Measurements from ENCODE around the gene HID1. TPM values are rescaled to one million over a fixed set of nuclear protein-coding genes. Genes with fewer than 3 reads are reported as not detected.
"Not testable (repeated sequence)": the region's sequence is repeated elsewhere in the genome, so short reads cannot be mapped to it uniquely, and the experiment has no call there.

The HID1 gene
- total RNA-seq, 1 donor from 2014 or later, result 1.2 TPM

DNA sequence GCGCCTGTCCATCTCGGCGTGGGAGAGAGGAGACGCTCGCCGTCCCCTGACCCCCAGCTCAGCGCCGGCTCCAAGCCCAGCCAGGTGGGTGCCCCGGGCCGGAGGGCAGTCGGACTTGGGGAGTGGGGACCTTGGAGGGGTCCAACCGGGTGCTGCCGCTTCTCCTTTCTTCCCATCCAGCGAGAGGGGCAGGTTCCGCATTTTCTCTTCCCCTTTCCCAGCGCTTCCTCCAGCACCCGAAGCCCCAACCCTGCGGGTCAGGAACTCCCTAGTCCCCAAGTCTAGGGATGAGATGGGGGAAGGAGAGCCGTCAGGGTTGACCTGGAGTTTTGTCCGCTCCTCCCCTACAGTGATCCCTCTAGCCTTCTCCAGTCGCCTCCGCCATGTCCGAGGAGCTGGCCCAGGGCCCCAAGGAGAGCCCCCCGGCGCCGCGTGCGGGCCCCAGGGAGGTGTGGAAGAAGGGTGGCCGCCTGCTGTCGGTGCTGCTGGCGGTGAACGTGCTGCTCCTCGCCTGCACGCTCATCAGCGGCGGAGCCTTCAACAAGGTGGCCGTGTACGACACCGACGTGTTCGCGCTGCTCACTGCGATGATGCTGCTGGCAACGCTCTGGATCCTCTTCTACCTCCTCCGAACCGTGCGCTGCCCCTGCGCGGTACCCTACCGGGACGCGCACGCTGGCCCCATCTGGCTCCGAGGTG is 48.2 kb downstream of the HID1 start, which contains the start of gene OTOP2:
TSS of gene OTOP2 (plus strand) at position 24 of the 699 bp plus-strand sequence. CDS start at position 384, 360 bp downstream.
- intact Hi-C loops (cut with micrococcal nuclease), result no loop called here

DNA sequence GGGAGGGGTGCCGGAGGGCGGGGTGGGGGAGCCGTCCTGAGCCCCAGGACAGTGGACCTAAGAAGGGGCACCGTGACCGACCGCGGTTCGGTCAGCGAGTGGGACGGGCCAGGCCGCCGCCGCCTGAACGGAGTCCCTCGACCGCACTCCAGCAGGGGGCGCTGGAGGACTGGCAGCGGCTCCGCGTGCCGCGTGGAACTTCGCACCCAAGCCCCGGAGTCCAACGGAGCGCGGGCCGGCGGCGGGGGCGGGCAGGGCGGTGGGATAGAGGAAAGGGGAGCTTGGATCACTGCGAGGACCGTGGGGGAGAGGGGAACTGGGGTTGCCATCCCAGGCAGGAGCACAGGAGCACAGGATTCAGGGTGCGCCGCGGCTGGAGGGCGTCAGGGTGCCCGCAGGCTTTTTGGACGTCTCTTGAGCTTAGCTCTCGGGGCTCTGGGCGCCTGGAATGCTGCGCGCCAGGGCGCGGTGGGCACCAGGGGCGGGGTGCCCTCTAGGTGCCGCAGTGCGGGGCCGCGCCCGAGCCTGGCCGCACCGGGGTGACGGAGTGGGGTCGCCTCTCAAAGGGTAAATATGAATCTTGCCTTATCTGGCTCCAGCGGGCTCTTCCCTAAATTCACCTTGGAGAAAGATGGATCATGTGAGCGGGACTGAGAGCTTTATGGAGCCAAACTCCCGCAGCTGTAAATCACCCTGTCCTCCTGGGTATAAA is 48.9 kb downstream of the HID1 start:
- intact Hi-C loops (cut with micrococcal nuclease), result loop anchor here (1.0 kb wide), 1 partner anchor 35 kb away; no protein-coding TSS in a partner anchor

GRCh38 chr17:74922694-74923537 is 49.6 kb downstream of the HID1 start, which contains the start of gene USH1G:
USH1G (minus strand) TSS chr17:74923255; CDS start chr17:74923073, 182 bp downstream.
- intact Hi-C loops (cut with micrococcal nuclease), result loop anchor here (1.0 kb wide), 1 partner anchor 35 kb away; no protein-coding TSS in a partner anchor

- intact Hi-C loops (cut with micrococcal nuclease), result no loop called here
These were observed 50.4 kb downstream of the HID1 start for GRCh38 chr17:74922172-74922571.

DNA sequence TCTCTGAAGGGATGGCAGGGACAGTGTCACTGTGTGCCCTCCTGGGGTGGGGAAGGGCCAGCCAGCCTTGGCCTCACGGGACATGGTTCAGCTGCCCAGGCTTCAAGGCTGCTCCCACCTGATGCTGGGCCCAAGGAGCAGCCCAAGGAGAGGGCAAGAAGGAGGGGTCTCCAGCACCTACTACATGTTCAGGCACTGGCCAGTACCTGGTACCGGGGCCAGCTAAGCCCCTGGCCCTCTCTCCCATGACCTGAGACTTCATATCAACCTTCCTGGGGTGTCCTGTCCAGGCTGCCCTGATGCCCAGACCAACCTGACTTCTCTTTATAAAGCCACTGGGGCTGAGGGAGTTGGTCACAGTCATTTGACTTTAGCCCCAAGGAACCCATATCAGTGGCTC is 50.8 kb downstream of the HID1 start:
- intact Hi-C loops (cut with micrococcal nuclease), result no loop called here

DNA sequence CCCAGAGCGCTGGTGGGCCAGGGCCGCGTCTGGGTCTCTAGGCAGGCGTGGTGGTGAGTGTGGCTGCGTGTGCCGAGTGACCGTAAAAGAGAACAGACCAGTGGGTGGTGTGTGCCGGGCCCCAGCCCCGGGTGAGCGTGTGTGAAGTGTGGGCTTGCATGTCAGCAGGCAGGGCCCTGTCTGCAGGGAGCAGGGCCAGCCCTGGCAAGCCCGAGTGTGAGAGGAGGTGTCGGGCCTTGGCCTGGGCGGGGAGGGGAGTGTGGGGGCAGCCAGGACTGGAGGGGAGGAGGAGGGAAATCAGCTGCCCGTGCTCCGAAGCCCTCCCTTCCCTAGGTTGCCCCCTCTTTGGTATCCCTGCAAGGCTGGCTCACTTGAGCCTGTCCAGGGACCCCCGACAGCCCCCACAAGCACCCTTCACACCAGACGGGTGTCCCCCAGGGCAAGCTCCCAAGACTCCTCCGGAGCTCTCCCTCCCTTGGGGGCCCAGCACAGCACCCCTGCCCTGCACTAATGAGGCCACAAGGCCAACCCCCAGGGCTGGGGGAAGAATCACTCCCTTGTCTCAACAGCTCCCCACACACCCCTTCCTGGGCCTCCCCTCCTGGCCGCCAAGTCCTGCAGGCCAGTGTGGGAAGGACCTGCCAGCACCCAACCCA is 51.4 kb downstream of the HID1 start:
- intact Hi-C loops (cut with micrococcal nuclease), result no loop called here

GRCh38 chr17:74920642-74921025 is 51.9 kb downstream of the HID1 start:
- intact Hi-C loops (cut with micrococcal nuclease), result no loop called here

DNA sequence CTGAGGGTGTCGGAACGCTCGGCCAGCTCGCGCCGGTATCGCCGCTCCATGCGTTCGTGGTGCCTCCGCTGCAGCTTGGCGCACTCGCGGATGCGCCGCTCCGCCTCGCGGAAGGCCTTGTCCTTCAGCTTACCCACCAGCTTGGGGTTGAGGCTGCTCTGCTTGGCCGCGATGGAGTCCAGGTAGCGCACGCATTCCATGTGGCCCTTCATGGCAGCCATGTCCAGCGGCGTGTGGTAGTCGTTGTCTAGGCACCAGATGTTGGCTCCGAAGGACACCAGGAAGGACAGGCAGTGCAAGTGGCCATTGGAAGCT is 52.3 kb downstream of the HID1 start:
- intact Hi-C loops (cut with micrococcal nuclease), result no loop called here

GRCh38 chr17:74919440-74920305 is 52.9 kb downstream of the HID1 start:
- intact Hi-C loops (cut with micrococcal nuclease), result no loop called here

DNA sequence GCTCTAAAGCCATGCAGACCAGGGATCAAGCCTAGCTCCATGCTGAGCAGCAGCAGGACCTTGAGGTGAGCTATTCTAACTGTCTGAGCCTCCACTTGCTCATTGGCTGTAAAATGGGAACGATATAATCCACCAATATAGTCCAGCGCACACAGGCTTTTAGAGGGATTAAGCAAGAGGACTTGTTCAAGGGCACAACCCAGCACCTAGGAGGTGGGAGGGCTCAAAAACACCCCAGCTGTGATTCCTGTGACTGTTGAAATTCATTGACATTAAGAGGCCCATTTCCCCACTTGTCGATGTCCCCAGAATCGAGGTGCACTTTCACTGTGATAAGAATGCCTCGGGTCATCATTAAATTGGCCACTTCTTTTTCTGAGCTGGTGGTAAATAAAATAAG is 53.7 kb downstream of the HID1 start:
- intact Hi-C loops (cut with micrococcal nuclease), result no loop called here

DNA sequence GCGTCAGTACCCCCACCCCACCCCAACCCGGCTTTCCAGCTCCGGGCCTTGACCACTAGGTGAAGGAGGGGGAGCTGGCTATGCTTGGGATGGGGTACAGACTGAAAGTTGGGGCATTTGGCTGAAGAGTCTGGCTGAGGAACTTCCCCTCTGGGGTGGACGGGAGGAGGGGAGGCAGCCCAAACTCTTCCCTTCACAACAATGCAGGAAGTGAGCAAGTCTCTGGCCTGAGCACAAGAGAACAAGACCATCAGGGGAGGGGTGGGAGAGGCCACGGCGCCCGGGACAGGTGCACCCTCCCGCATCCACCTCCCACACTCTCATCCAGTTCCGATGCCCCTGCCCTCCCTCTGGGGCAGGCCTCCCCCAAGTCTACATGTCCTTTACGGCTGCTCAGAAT is 55.1 kb downstream of the HID1 start:
- intact Hi-C loops (cut with micrococcal nuclease), result no loop called here

- intact Hi-C loops (cut with micrococcal nuclease), result no loop called here
These were observed 55.7 kb downstream of the HID1 start for GRCh38 chr17:74916851-74917199.

GRCh38 chr17:74916136-74916850 is 56.3 kb downstream of the HID1 start:
- intact Hi-C loops (cut with micrococcal nuclease), result no loop called here

GRCh38 chr17:74911423-74911822 is 61.1 kb downstream of the HID1 start:
- intact Hi-C loops (cut with micrococcal nuclease), result not testable (repeated sequence)

DNA sequence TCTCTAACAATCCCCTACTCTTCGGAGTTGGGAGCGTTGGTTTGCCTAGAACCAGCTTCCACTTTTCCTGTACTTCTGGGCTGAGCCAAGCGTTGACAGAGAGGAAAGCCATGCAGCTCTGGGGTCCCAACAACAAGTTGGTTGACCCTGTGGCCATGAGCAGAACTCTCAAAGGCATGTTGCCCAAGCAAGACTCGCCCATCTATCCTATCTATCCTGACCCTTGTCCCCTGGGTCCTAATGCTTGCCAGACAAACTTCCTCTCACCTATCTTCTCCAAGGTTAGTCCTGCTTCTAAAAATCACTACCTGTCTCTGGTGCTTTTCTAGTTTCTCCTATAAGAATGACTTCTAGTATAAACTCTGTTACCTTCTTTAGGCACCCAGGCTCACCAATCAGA is 63.5 kb downstream of the HID1 start:
- intact Hi-C loops (cut with micrococcal nuclease), result not testable (repeated sequence)

GRCh38 chr17:74907012-74907411 is 65.5 kb downstream of the HID1 start:
- intact Hi-C loops (cut with micrococcal nuclease), result no loop called here

- intact Hi-C loops (cut with micrococcal nuclease), result not testable (repeated sequence)
These were observed 66.3 kb downstream of the HID1 start for GRCh38 chr17:74906214-74906793.

DNA sequence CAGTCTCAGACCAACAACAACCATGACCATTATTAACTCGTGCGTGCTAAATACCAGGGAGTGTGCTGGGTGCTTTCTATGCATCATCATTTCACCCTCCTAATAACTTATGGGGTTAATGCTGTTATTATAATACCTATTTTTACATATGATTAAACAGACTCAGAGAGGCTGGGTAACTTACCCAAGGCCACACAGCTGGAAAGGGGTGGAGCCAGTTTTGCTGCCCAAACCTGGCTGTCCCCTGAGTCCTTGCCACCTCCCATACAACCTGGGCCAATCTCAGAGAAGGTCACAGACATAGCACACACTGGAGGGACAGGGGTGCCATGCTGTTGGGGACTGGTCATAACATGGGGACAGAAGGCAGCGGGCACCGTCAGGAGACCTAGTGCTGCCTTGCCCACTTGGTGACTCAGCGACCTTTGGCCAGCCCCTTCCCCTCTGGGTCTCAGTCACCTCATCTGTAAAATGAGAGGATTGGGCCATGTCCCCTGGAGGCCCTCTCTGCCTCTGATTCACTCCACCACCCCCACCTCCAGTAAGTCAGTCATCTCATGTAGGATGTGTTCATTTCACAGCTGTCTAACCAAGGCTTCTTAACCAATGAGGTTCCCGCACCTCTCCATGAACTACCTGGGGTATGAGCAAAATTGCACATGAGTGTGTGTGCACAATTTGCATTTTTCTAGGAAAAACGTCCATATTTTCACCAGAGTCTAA is 67.7 kb downstream of the HID1 start:
- intact Hi-C loops (cut with micrococcal nuclease), result no loop called here

- intact Hi-C loops (cut with micrococcal nuclease), result no loop called here
These were observed 68.9 kb downstream of the HID1 start for GRCh38 chr17:74903671-74904070.

Data from T-helper 1 cell treated with Interleukin-12 subunit alpha and Interleukin-12 subunit beta and Interleukin-4 antibody, amounts not matched to agents 30 ng/mL and 1 ng/mL, for 36 hours (primary cell).